ENCODE results near the gene PLCB4. TPM values are rescaled to one million over a fixed set of nuclear protein-coding genes. Genes with fewer than 3 reads are reported as not detected.

The PLCB4 gene
- total RNA-seq, 1 experiment from 2014 or later, result 14.9 TPM

- DNase-seq, result no peak
- Histone ChIP-seq H3F3A (ENCODE audit: insufficient read depth, low read depth) (peaks cover 18% of the 10 kb centered on the region), H3K4me1 (replicated peaks; ENCODE audit: insufficient read depth) (peaks cover 31% of the 10 kb centered on the region), H3K27me3 (ENCODE audit: insufficient read depth, low read depth) (no peaks in the 10 kb centered on the region), H3K4me2 (no peak overlapping the region), H3K36me3 (ENCODE audit: low read depth) (no peaks in the 10 kb centered on the region), H3K79me2 (ENCODE audit: low read depth) (no peaks in the 10 kb centered on the region), H3K4me3 (no peak overlapping the region), H3K27ac (no peak overlapping the region), H3K9me2 (ENCODE audit: insufficient read depth) (no peaks in the 10 kb centered on the region), H3K9me3 (ENCODE audit: insufficient read depth, low read depth) (no peaks in the 10 kb centered on the region), H2AFZ (no peak overlapping the region), H4K20me1 (ENCODE audit: insufficient read depth) (no peaks in the 10 kb centered on the region)
- BruUV-seq (replicated peaks), result no TSS peak
- POLR2A ChIA-PET (ENCODE audit: unreplicated experiment), result no interaction called here
- CTCF ChIA-PET, result interaction anchor here (0.6 kb wide), 1 partner anchor 1171 kb away, joined by 3 read pairs; no protein-coding TSS in a partner anchor
- intact Hi-C loops (cut with micrococcal nuclease; ENCODE audit: unreplicated experiment), result no loop called here
- no peak for TF ChIP-seq CTCF (conservative IDR thresholded peaks at IDR 0.05)
- no peak for TF ChIP-seq EZH2 (IDR thresholded peaks at IDR 0.05; ENCODE audit: low read depth)
These were observed 14.7 kb upstream of the PLCB4 start for GRCh38 chr20:9054176-9054575.

- TF ChIP-seq EZH2 (IDR thresholded peaks at IDR 0.05; ENCODE audit: low read depth) (no peak), CTCF (conservative IDR thresholded peaks at IDR 0.05) (no peak)
- H3K9me3 ChIP-seq (ENCODE audit: insufficient read depth, low read depth), result no peaks in the 10 kb centered on the region
- ChIA-PET CTCF (no interaction called here), POLR2A (ENCODE audit: unreplicated experiment) (no interaction called here)
- no peak overlapping the region for H3K27ac ChIP-seq
- no peak for DNase-seq
- H3K4me3 ChIP-seq, result no peak overlapping the region
- no peaks in the 10 kb centered on the region for H3K4me1 ChIP-seq (replicated peaks; ENCODE audit: insufficient read depth)
- no peaks in the 10 kb centered on the region for H3K9me2 ChIP-seq (ENCODE audit: insufficient read depth)
- intact Hi-C loops (cut with micrococcal nuclease; ENCODE audit: unreplicated experiment), result no loop called here
- no TSS peak for BruUV-seq (replicated peaks)
- H3K4me2 ChIP-seq, result no peak overlapping the region
- no peaks in the 10 kb centered on the region for H3K27me3 ChIP-seq (ENCODE audit: insufficient read depth, low read depth)
- no peak overlapping the region for H2AFZ ChIP-seq
- H3F3A ChIP-seq (ENCODE audit: insufficient read depth, low read depth), result no peaks in the 10 kb centered on the region
- no peaks in the 10 kb centered on the region for H4K20me1 ChIP-seq (ENCODE audit: insufficient read depth)
- H3K79me2 ChIP-seq (ENCODE audit: low read depth), result no peaks in the 10 kb centered on the region
- no peaks in the 10 kb centered on the region for H3K36me3 ChIP-seq (ENCODE audit: low read depth)
These were observed 9.0 kb upstream of the PLCB4 start for GRCh38 chr20:9059931-9060330.

- Histone ChIP-seq H3K4me1 (replicated peaks; ENCODE audit: insufficient read depth) (no peaks in the 10 kb centered on the region), H3K27ac (no peak overlapping the region), H3K9me2 (ENCODE audit: insufficient read depth) (no peaks in the 10 kb centered on the region), H3K27me3 (ENCODE audit: insufficient read depth, low read depth) (no peaks in the 10 kb centered on the region), H3F3A (ENCODE audit: insufficient read depth, low read depth) (no peaks in the 10 kb centered on the region), H3K9me3 (ENCODE audit: insufficient read depth, low read depth) (no peaks in the 10 kb centered on the region), H3K36me3 (ENCODE audit: low read depth) (no peaks in the 10 kb centered on the region), H4K20me1 (ENCODE audit: insufficient read depth) (no peaks in the 10 kb centered on the region), H3K4me2 (no peak overlapping the region), H3K79me2 (ENCODE audit: low read depth) (no peaks in the 10 kb centered on the region), H2AFZ (no peak overlapping the region), H3K4me3 (no peak overlapping the region)
- no TSS peak for BruUV-seq (replicated peaks)
- DNase-seq, result no peak
- CTCF ChIA-PET, result no interaction called here
- intact Hi-C loops (cut with micrococcal nuclease; ENCODE audit: unreplicated experiment), result no loop called here
- POLR2A ChIA-PET (ENCODE audit: unreplicated experiment), result no interaction called here
- TF ChIP-seq CTCF (conservative IDR thresholded peaks at IDR 0.05) (no peak), EZH2 (IDR thresholded peaks at IDR 0.05; ENCODE audit: low read depth) (no peak)
These were observed 7.5 kb upstream of the PLCB4 start for GRCh38 chr20:9061434-9061833.

All from PC-9 (cell line).